ENCODE measurements around the gene ST3GAL3.

GRCh38 chr1:43747736-43748135 is 40.4 kb downstream of the ST3GAL3 start:
- TF ChIP-seq, protein P1, sequence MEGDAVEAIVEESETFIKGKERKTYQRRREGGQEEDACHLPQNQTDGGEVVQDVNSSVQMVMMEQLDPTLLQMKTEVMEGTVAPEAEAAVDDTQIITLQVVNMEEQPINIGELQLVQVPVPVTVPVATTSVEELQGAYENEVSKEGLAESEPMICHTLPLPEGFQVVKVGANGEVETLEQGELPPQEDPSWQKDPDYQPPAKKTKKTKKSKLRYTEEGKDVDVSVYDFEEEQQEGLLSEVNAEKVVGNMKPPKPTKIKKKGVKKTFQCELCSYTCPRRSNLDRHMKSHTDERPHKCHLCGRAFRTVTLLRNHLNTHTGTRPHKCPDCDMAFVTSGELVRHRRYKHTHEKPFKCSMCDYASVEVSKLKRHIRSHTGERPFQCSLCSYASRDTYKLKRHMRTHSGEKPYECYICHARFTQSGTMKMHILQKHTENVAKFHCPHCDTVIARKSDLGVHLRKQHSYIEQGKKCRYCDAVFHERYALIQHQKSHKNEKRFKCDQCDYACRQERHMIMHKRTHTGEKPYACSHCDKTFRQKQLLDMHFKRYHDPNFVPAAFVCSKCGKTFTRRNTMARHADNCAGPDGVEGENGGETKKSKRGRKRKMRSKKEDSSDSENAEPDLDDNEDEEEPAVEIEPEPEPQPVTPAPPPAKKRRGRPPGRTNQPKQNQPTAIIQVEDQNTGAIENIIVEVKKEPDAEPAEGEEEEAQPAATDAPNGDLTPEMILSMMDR (IDR thresholded peaks at IDR 0.05) = no peak
- no peak for TF ChIP-seq POLR2A (IDR thresholded peaks at IDR 0.05)

Measured in uterus (tissue), 2 donors.